ENCODE results near the gene DAPK3. TPM values are rescaled to one million over a fixed set of nuclear protein-coding genes. Genes with fewer than 3 reads are reported as not detected.

The DAPK3 gene
- total RNA-seq, 1 experiment from 2014 or later: 58.6 TPM

DNA sequence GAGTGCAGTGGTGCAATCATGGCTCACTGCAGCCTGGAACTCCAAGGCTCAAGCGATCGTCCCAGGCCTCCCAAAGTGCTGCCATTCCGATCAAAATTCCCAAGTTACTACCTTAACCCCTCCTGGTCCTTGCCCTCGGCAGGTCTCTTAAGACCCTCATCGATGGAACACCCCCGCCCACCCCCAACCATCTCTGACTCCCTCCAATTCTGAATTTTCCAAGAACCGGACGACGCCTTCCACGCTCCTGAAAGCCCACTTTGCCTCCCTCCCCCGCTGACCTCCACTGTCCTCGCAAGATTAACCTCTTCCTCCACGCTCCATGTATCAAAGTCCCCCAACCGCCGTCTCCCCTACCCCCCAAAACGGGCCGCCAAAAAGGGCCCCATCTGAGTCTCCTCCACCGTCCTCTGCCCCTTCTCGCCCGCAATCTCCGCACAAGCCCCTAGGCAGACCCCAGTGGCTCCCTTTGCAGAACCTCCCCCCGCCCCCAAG is 539 bp downstream of the DAPK3 start:
- ChIA-PET CTCF (interaction anchor here (1.0 to 1.9 kb wide), 3 partner anchors 15 to 148 kb away, joined by 3 to 21 read pairs (median 5); partner anchors contain the start of gene EEF2), POLR2A (interaction anchor here (1.2 to 3.6 kb wide), 3 partner anchors 12 to 18 kb away, joined by 5 to 67 read pairs (median 6); partner anchors contain the start of gene EEF2)
- Mint-ChIP-seq H3K27ac (ENCODE audit: unreplicated experiment) (peak overlapping the region; percentile 79), H3K9me3 (ENCODE audit: unreplicated experiment) (no peaks in the 10 kb centered on the region), H3K4me3 (ENCODE audit: unreplicated experiment) (peak overlapping the region; percentile 78), H3K4me1 (ENCODE audit: low read depth, unreplicated experiment) (peaks cover 22% of the 10 kb centered on the region), H3K27me3 (ENCODE audit: insufficient read depth, unreplicated experiment) (no peaks in the 10 kb centered on the region), H3K36me3 (ENCODE audit: insufficient read depth, unreplicated experiment) (peaks cover 67% of the 10 kb centered on the region)
- intact Hi-C loops (cut with micrococcal nuclease; ENCODE audit: unreplicated experiment): no loop called here
- Histone ChIP-seq H3K9me3 (no peaks in the 10 kb centered on the region), H3K4me3 (ENCODE audit: low read depth, low read length) (peak overlapping the region; percentile 97), H3K27me3 (replicated peaks; ENCODE audit: control insufficient read depth, insufficient read depth, low read length) (no peaks in the 10 kb centered on the region), H3K4me1 (peaks cover 28% of the 10 kb centered on the region), H3K36me3 (ENCODE audit: control insufficient read depth, insufficient read depth, low read length) (peaks cover 1% of the 10 kb centered on the region; the same call in 1 of the 2 replicates)
- DNase-seq: no peak
- BruUV-seq (replicated peaks): no TSS peak
- TF ChIP-seq, protein P1, sequence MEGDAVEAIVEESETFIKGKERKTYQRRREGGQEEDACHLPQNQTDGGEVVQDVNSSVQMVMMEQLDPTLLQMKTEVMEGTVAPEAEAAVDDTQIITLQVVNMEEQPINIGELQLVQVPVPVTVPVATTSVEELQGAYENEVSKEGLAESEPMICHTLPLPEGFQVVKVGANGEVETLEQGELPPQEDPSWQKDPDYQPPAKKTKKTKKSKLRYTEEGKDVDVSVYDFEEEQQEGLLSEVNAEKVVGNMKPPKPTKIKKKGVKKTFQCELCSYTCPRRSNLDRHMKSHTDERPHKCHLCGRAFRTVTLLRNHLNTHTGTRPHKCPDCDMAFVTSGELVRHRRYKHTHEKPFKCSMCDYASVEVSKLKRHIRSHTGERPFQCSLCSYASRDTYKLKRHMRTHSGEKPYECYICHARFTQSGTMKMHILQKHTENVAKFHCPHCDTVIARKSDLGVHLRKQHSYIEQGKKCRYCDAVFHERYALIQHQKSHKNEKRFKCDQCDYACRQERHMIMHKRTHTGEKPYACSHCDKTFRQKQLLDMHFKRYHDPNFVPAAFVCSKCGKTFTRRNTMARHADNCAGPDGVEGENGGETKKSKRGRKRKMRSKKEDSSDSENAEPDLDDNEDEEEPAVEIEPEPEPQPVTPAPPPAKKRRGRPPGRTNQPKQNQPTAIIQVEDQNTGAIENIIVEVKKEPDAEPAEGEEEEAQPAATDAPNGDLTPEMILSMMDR (IDR thresholded peaks at IDR 0.05; ENCODE audit: insufficient read depth in 1 of 2, low read depth in 1 of 2, low read length in 1 of 2, severe bottlenecking in 1 of 2, unreplicated experiment in 1 of 2): no peak

DNA sequence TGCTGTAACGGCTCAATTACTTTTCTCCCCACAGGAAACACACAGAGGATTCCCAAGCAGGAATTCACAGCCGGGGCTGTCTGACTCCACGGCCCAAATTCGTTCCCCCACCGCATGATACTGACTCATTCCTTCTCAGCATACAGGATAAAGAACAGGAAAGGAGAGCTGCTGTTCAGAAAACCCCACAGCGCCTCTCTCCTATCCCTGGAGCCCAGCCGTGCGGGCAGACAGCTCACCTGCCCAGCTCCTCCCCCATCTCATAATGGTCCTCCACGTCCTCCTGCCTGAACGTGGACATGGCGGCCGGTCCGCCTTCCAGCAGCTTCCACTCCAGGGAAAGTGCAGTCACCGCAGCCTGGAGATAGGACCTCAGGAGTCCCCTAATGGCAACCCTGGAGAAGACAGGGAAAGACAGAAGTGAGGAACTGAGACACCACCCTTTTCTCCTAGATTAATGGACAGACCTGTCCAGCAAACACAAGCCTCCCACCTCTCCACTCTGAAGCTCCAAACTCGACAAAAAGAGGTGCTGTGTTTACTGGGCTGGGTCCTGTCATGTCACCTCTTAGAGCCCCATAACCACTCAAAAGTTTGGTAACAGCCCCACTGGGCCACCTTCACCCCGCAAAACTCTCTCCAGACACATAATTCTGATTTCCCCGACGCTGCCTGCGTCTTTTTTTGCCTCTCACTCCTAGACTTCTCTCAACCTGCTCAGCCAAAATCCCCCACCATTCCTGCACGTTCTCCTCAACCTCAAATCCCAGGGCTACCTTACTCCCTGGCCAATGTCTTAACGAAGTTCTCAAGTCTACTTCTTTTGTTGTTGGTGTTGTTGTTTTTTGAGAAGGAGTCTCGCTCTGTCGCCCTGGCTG is 1.2 kb downstream of the DAPK3 start:
- peak overlapping the region; percentile 79 for H3K27ac Mint-ChIP-seq (ENCODE audit: unreplicated experiment)
- peak; percentile 58 to 70 for DNase-seq
- no peaks in the 10 kb centered on the region for H3K27me3 ChIP-seq (replicated peaks; ENCODE audit: control insufficient read depth, insufficient read depth, low read length)
- POLR2A ChIA-PET: interaction anchor here (0.8 to 3.6 kb wide), 6 partner anchors 10 to 207 kb away, joined by 3 to 67 read pairs (median 10); partner anchors contain the start of genes APBA3, EEF2 and MRPL54
- CTCF ChIA-PET: interaction anchor here (0.6 to 1.8 kb wide), 3 partner anchors 16 to 1383 kb away, joined by 4 to 16 read pairs (median 4); partner anchors contain the start of gene EEF2
- H3K4me3 Mint-ChIP-seq (ENCODE audit: unreplicated experiment): peak overlapping the region; percentile 78
- peak overlapping the region; percentile 97 for H3K4me3 ChIP-seq (ENCODE audit: low read depth, low read length)
- intact Hi-C loops (cut with micrococcal nuclease; ENCODE audit: unreplicated experiment): no loop called here
- BruUV-seq (replicated peaks): no TSS peak
- H3K9me3 Mint-ChIP-seq (ENCODE audit: unreplicated experiment): no peaks in the 10 kb centered on the region
- peaks cover 28% of the 10 kb centered on the region for H3K4me1 ChIP-seq
- no peaks in the 10 kb centered on the region for H3K27me3 Mint-ChIP-seq (ENCODE audit: insufficient read depth, unreplicated experiment)
- TF ChIP-seq, protein P1 (IDR thresholded peaks at IDR 0.05; ENCODE audit: insufficient read depth in 1 of 2, low read depth in 1 of 2, low read length in 1 of 2, severe bottlenecking in 1 of 2, unreplicated experiment in 1 of 2): peak in 1 of 2 experiments; percentile 5
- H3K36me3 Mint-ChIP-seq (ENCODE audit: insufficient read depth, unreplicated experiment): peaks cover 67% of the 10 kb centered on the region
- no peaks in the 10 kb centered on the region for H3K9me3 ChIP-seq
- H3K4me1 Mint-ChIP-seq (ENCODE audit: low read depth, unreplicated experiment): peaks cover 22% of the 10 kb centered on the region
- H3K36me3 ChIP-seq (ENCODE audit: control insufficient read depth, insufficient read depth, low read length): peaks cover 1% of the 10 kb centered on the region; the same call in 1 of the 2 replicates

Data from Caco-2 (cell line).